Measurements from ENCODE around the gene CDC6.

The CDC6 gene

DNA sequence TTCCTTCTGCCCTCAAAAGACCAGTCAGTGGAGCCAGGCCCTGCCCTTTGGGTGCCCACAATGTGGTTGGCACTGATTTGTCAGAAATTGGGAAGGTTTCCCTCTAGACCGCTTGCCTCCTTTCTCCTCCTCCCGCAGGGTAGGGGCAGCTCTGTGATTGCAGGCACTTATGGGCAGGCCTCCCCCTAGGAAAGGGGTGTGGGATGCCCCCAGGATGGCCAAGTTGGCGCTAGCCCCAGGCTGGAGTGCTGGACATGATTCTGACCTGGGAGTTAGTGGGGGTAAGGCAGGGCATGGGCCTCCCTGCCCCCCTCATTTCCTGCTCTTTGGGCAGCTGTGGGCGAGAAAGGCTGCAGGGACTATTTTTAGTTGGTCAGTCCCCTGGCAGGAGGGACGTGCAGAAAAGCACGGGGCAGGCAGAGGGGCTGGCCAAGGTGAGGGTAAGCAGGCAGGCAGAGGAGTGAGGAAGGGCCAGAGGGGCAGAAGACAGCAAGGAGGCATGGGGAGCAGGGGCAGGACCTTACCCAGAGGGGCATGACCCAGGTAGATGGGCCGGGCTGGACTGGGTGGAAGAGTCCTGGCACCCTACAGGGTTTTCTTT lies 24.6 kb downstream of the CDC6 start:
- peak; percentile 65 for DNase-seq

- no peak for DNase-seq
These were observed 25.4 kb downstream of the CDC6 start for GRCh38 chr17:40312893-40313667.

DNA sequence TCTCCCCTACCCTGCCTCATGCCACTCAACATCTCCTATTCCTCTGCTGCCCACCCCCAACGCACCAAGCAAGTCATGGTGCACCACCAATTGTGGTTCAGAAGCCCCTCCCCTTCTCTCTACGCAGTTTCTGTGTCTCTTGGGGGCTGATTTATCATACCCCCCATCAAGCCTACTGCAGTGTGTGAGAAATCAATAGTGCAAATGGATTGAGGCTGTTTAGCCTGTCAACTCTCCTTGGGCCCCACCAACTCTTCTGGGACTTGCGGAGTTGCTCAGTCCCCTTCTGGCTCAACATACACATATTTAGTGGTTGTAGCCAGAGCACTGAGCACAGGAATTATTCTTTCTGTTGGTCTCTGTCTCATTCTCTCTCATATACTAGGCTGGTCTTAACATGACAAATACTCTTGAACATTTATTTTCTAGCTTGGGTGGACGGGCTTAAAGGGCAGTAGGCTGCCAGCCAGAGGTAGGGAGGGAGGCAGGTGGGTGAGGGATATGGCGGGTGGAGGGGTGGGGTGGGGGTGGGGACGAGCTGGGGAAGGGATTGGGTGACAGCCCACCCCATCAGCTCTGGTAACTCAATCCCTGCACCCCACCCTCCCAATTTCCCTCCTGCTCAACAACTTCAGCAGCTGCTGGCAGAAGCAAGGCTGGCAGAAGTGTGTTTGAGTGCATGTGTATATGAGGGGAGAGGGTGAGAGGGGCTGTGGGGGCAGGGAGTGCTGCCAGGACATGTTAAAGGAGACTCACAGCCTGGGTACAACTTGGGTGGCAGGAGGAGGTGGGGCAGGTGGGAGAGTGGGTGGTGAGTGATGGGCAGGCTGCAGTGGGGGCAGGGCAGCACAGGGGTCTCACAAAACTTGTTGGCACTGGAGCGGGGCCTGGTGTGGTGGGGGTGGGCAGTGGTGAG lies 26.2 kb downstream of the CDC6 start:
- DNase-seq = no peak

DNA sequence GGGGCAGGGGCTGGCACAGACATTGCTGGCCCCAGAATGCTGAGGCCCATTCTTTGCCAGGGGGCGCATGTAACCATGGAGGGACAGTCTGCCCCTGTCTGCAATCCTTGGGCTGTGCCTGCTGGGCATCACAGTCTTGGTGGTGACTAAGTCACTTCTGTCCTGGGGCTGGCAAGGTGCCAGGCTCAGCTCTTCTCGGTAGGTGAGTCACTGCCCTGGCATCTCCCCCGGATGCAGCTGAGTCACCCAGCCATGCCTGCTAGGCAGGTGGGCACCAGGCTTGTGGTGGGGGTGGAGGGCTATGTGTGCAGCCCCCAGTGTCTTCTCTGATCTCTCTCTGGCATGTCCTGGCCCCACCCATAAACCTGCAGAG lies 26.9 kb downstream of the CDC6 start:
- DNase-seq = peak; percentile 87

DNA sequence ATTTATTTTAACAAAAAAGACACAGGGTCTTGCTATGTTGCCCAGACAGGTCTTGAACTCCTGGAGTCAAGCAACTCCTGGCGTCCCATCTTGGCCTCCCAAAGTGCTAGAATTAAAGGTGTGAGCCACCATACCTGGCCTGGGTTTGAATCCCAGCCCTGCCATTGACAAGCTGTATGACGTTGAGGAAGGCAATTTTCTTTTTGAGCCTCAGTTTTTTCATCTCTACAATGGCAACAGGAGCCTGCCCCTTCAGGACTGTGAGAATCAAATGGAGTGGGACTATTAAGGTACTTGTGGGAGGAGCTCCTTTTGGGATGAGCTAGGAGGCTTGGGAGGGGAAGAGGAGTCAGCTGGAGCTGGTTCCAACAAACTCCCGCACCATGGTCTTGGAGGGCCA lies 27.5 kb downstream of the CDC6 start:
- no peak for DNase-seq

GRCh38 chr17:40315678-40316570 lies 28.2 kb downstream of the CDC6 start:
- no peak for DNase-seq

DNA sequence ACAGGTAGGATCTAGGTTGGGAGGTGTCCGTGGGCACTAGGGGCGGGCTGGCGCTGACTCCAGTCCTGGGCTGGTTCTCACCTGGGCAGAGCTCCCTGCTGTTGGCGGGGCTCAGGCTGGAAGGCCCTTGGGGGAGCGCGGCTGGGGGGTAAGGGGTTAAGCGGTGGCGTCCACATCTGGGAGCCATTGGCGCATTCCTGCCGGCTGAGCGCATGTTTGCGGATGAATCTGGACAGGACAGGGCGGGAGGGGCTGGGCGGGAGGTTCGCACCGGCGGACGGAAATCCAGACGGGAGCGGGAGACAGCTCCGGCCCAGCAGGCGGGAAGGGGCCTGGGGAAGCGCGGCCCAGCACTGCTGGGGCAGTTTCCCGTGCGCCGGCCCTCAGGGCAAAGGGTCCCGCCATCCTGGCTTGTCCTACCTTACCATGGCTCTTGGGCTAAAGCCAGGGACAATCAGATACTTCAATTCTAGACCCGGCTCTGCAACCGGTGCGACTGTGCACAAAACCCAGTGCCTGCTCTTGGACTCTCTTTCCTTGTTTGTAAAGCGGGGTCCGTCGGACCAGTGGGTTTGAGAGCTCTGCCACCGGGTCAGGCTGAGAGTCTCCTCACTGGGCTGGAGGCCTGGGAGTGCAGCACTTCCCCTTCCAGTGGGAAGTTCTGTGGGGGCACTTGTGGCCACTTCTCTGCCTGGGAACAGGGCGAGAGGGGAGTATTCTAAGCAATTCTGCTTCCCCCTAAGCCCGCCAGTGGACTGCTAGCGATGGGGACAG lies 29.1 kb downstream of the CDC6 start:
- DNase-seq = peak; percentile 63

DNA sequence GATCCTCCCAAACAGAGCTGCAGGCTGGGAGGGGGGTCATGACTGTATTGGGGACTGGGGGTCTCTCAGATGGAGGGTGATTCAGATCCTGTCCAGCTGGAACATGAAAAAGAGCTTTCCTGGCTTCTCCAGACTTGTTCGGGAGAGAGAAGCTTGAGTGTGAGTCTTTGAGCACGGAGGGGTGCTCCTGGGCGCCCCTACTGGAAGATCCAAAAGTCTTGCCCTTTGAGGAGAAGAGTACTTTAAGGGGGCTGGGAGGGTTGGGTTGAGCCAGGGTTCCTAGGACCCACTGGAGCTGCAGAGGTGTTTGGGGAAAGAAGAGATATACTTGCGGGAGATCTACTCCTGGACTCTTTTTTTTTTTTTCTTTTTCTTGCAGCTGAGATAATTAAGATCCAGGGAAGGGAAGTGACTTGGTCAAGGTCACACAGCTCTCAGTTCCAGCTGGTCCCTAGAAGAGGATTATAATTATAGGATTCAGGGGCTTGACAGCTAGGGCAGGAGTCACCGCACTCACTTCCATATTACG lies 29.7 kb downstream of the CDC6 start:
- no peak for DNase-seq

DNA sequence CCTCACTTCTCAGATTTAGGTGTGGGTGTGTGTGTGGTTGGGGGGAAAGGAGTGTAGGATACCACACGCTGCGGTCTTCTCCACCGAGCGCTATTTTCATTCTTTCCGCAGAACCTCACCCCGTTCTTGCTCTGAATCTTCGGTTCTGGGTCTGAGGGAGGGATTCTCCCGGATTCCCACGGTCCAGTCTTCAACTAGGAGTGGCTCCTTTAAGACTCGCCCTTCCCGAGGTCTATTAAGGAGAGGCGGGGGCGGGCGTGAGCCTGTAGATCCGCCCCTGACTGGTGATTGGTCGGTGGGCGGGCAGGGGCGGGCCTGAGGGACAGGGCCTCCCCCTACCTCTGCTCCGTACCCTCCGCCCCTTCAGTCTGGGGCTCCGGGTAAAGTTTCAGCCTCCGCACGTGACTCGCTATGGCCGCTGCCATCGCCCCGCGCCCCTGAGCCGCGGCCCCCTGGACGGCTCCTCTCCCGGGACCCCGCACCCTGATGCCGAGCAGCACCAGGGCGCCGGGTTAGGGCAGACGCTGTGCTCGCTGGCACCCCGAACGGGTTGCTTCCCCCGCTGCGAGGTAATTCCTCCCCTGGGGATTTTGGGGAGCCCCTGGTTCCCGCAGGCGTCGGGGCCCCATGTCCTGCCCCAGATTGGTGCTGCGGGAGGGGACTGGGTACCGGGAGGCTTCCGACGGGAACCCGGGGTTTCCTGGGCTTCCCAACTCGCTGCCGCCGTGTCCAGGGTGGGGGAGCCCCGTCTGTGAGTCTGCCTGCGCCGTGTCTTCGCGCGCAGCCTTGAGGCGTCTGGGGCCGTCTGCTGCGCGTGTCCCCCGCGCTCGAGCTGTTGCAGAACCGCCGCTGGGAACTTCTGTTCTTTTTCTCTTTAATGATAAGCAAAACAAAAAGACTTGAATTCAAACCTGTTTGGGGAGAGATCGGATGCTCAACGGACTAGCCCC lies 30.5 kb downstream of the CDC6 start:
- peak; percentile 93 for DNase-seq

DNA sequence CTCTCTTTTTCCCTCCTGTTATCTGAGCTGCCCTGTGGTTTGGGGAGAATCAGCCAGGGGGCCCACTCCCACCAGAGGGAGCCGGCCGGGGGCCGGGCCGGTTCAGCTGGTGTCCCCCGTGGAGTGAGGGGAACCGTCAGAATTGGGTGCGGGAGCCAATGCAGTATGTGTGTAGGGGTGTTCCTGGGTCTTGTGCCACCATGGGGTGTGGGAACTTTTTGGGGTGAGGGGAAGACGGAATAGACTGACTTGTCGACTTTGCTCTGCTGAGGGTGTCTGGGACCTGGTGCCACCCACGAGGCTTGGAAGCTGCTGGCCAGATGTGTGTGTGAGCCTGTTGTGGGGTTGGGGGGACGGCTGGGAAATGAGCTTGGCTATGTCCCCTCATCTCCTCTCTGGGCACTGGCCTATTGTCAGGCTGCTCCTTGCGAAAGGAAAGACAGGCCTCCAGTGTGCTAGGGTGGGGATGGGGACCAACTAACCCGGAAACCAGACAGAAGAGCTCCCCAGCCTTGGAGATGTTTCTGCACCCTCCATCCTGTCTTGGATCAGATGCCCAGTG lies 31.2 kb downstream of the CDC6 start:
- DNase-seq = no peak

- no peak for DNase-seq
These were observed 32.2 kb downstream of the CDC6 start for GRCh38 chr17:40319651-40320540.

DNA sequence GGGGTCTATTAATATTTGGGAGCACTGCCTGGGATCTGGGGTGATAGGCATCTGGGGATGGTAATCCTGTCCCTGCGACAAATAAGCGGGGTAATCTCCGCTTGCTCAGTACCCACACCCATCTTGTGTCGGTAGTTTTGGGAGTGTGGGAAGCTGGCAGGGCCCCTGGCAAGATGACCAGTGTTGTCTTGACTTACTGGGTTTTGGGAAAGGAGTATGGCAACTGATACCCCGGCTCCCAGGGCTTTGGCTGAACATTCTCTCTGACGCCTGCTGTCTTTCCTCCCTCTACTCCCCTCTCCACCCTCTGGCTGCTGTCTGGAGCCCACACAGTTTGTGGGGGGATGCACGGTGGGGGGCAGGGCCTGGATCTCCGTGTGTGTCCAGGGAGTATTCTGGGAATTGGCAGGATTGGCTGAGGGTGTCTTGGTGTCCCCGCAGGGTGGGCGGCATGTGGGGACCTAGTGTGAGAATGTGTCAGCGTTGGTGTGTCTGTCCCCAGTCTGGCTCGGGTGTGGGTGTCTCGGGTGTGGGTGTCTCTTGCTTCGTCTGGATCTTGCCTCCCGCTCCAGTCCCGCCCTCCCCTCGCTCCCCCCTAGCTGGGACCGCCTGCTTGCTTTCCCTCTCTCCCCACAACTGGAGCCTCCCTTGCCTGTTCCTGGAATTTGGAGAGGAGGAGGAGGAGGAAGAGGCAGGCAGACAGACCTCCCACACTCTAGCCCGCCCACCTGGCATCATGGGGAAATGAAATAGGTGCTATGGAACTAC lies 33.3 kb downstream of the CDC6 start:
- DNase-seq = peak; percentile 68

GRCh38 chr17:40321524-40321929 lies 33.8 kb downstream of the CDC6 start:
- DNase-seq = no peak

DNA sequence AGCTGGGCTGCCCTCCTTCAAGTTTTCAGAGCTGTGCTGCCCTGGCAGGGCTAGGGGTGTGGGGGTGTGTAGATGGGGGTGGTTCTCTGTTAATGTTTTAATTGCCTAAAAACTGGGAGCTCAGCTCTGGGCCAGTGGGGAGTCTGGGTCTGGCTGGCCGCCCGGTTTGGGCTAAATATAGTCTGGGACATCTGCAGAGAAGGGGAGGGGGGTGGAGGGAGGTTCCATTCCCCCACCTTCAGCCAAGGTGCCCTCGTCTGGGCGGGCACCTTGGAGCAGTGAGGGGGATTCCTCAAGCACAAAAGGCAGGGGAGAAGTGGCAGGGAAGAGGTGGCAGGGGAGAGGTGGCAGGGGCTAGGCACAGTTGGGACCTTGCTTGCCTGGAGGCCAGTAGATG lies 34.3 kb downstream of the CDC6 start:
- no peak for DNase-seq

- peak; percentile 74 for DNase-seq
These were observed 35.0 kb downstream of the CDC6 start for GRCh38 chr17:40322358-40323315.

All from NCI-H226 (cell line).